GM12878 (cell line): Measurements from ENCODE around the gene LRCH3. TPM values are rescaled to one million over a fixed set of nuclear protein-coding genes. Genes with fewer than 3 reads are reported as not detected.

ENCODE experiments used
- ATAC-seq: fragments of 200-7000 bp; cut with Tn5 transposase; 3 replicates; pipeline ENCODE4 v1.9.1; 2020; ENCODE audit warnings: mild to moderate bottlenecking, moderate library complexity
- BruUV-seq: library from RNA; stranded (reverse); fragments of 400-500 nt; replicated peaks from 2 replicates; lab custom pipeline; 2021; lab: Mats Ljungman, UMichigan
- CTCF ChIA-PET: fragments of 300-600 bp; sonication (Branson Sonifier 250); formaldehyde crosslinking; extraction: SDS; loops from one replicate; lab custom pipeline; 2021; ENCODE audit warnings: inconsistent platforms; lab: Yijun Ruan, JAX
- POLR2A ChIA-PET: fragments of 350-600 bp; formaldehyde crosslinking; extraction: SDS; loops from one replicate; lab custom pipeline; 2021; ENCODE audit warnings: inconsistent platforms; lab: Charles Lee
- RAD21 ChIA-PET: fragments of 300-600 bp; sonication (Branson Sonifier 250); formaldehyde crosslinking; loops from one replicate; lab custom pipeline; 2023; ENCODE audit warnings: antibody characterized with exemption; ENCODE audit not compliant: unreplicated experiment; lab: Charles Lee
- SMC1A ChIA-PET: fragments of 300-600 bp; sonication (Branson Sonifier 250); formaldehyde crosslinking; loops from one replicate; lab custom pipeline; 2023; ENCODE audit not compliant: unreplicated experiment, uncharacterized antibody; lab: Charles Lee
- DNase-seq: peaks from one replicate; pipeline ENCODE4 v3.0.0-alpha.2; 2011; ENCODE audit warnings: low read depth, low spot score
- FAIRE-seq: peaks from 3 replicates; lab custom pipeline; 2011; peaks lifted over from hg19 to GRCh38; lab: Jason Lieb, UNC
- H2AFZ ChIP-seq: 2 replicates; pipeline ENCODE4 v1.6.0; 2011; ENCODE audit warnings: low read depth, low read length, control low read depth; ENCODE audit not compliant: control insufficient read depth
- H3K27ac ChIP-seq: 2 replicates; pipeline ENCODE4 v1.5.1; 2011; ENCODE audit warnings: control low read depth; ENCODE audit not compliant: control insufficient read depth, insufficient read depth
- H3K27me3 ChIP-seq, 2 experiments: replicated peaks in 1 of 2; 2 replicates each; pipeline versions ENCODE4 v1.6.0 to v1.6.1; 2011; ENCODE audit warnings: low read length in 1 of 2; ENCODE audit not compliant: control insufficient read depth in 2 of 2, insufficient read depth in 2 of 2
- H3K36me3 ChIP-seq, 2 experiments: 2 replicates each; pipeline ENCODE4 v1.5.1; 2011; ENCODE audit warnings: low read length in 1 of 2; ENCODE audit not compliant: control insufficient read depth in 2 of 2, insufficient read depth in 2 of 2
- H3K4me1 ChIP-seq: 2 replicates; pipeline ENCODE4 v1.6.1; 2011; ENCODE audit warnings: mild to moderate bottlenecking, low read length, moderate library complexity, mixed read lengths; ENCODE audit not compliant: control insufficient read depth, insufficient read depth
- H3K4me2 ChIP-seq: 2 replicates; pipeline ENCODE4 v1.6.0; 2011; ENCODE audit warnings: control low read depth; ENCODE audit not compliant: control insufficient read depth, insufficient read depth
- H3K4me3 ChIP-seq: fragments of 200-600 bp; sonication (generic); 2 replicates; pipeline ENCODE4 v1.5.1; 2016
- H3K79me2 ChIP-seq: 2 replicates; pipeline ENCODE4 v1.6.0; 2011; ENCODE audit warnings: low read length; ENCODE audit not compliant: control insufficient read depth, insufficient read depth
- H3K9ac ChIP-seq: 2 replicates; pipeline ENCODE4 v1.8.0; 2011; ENCODE audit warnings: low read length, control low read depth, mixed read lengths; ENCODE audit not compliant: control insufficient read depth, insufficient read depth
- H3K9me3 ChIP-seq: replicated peaks from 3 replicates; pipeline ENCODE4 v1.5.1; 2011; ENCODE audit warnings: mild to moderate bottlenecking, low read length; ENCODE audit not compliant: control insufficient read depth, insufficient read depth
- H4K20me1 ChIP-seq: 2 replicates; pipeline ENCODE4 v1.6.0; 2011; ENCODE audit not compliant: control insufficient read depth, insufficient read depth
- BCL11A ChIP-seq: IDR thresholded peaks from 2 replicates; pipeline ENCODE4 v1.6.1; 2011; ENCODE audit warnings: low read depth, low read length
- BCL3 ChIP-seq: IDR thresholded peaks from 2 replicates; pipeline ENCODE4 v1.6.1; 2011; ENCODE audit warnings: borderline replicate concordance, low read depth, mild to moderate bottlenecking, moderate library complexity, low read length; ENCODE audit not compliant: insufficient read depth, poor library complexity, severe bottlenecking
- BRCA1 ChIP-seq: IDR thresholded peaks from 2 replicates; pipeline ENCODE4 v1.6.1; 2011; ENCODE audit warnings: low read depth, low read length, improper control_type of control experiment
- E2F4 ChIP-seq: IDR thresholded peaks from 2 replicates; pipeline ENCODE4 v1.6.1; 2012; ENCODE audit warnings: low read depth, low read length, improper control_type of control experiment
- EZH2 ChIP-seq: IDR thresholded peaks from 2 replicates; pipeline ENCODE4 v1.6.1; 2012; ENCODE audit warnings: low read depth, mild to moderate bottlenecking, control low read depth, inconsistent platforms, low read length, borderline replicate concordance; ENCODE audit not compliant: control insufficient read depth
- HCFC1 ChIP-seq: fragments of 150-350 bp; IDR thresholded peaks from 2 replicates; pipeline ENCODE4 v1.6.1; 2014; ENCODE audit warnings: low read length
- IKZF2 ChIP-seq, 2 experiments: fragments of 450-650 bp; IDR thresholded peaks; 2 replicates each; pipeline ENCODE4 v1.6.1; 2017; ENCODE audit warnings: mild to moderate bottlenecking in 2 of 2, moderate library complexity in 2 of 2
- MYB ChIP-seq: fragments of 150-350 bp; IDR thresholded peaks from 2 replicates; pipeline ENCODE4 v1.6.1; 2014; ENCODE audit warnings: mild to moderate bottlenecking, low read depth, low read length, borderline replicate concordance
- NR2F1 ChIP-seq: fragments of 450-650 bp; conservative IDR thresholded peaks from 2 replicates; pipeline ENCODE4 v1.6.1; 2017; ENCODE audit warnings: mild to moderate bottlenecking
- SP1 ChIP-seq: IDR thresholded peaks from one replicate; pipeline ENCODE4 v1.6.1; 2011; ENCODE audit warnings: low read depth, low read length
- SREBF2 ChIP-seq: IDR thresholded peaks from 2 replicates; pipeline ENCODE4 v1.6.1; 2012; ENCODE audit warnings: mild to moderate bottlenecking, low read length
- STAT1 ChIP-seq: fragments of 450-650 bp; conservative IDR thresholded peaks from 2 replicates; pipeline ENCODE4 v1.6.1; 2014; ENCODE audit warnings: antibody characterized with exemption, mild to moderate bottlenecking
- TCF3 ChIP-seq: IDR thresholded peaks from 2 replicates; pipeline ENCODE4 v1.6.1; 2012; ENCODE audit warnings: low read depth, mild to moderate bottlenecking, low read length, borderline replicate concordance; ENCODE audit not compliant: insufficient read depth
- WGBS: methylation state at CpG from one replicate; pipeline ENCODE4 v1.1.6; 2016; ENCODE audit warnings: low lambda C conversion rate; ENCODE audit not compliant: insufficient replicate concordance, insufficient coverage; ENCODE audit errors: missing lambda C conversion rate; 5-methylcytosine and 5-hydroxymethylcytosine counted together
- in situ Hi-C: fragments of 300-500 bp; cut with MboI; formaldehyde crosslinking; loops from 9 replicates; pipeline ENCODE4 v1.14.3; 2018; ENCODE audit warnings: mixed read lengths
- intact Hi-C: fragments of 100-400 bp; cut with micrococcal nuclease; formaldehyde crosslinking; loops from one replicate; pipeline ENCODE4 v1.14.2; 2022; ENCODE audit not compliant: unreplicated experiment
- polyA plus RNA-seq, 11 experiments: library from polyadenylated mRNA; depleted of rRNA in 4 of 11; unstranded in 6 of 11; stranded (reverse) in 5 of 11; fragments of >200 nt; fragmentation: Nextera tagmentation in 4 of 11; fragmentation: Illumina TruSeq in 1 of 11; extraction: Ambion mirVana in 4 of 11; extraction: Trizol in 1 of 11; gene quantifications; 1 replicate in 1 of 11; 2 replicates in 10 of 11; pipeline versions ENCODE4 v1.2.1 to v1.2.3, GENCODE V29; 2011 to 2016; ENCODE audit warnings: inconsistent platforms in 2 of 11, missing spikeins in 2 of 11, low read depth in 1 of 11
- total RNA-seq, 4 experiments: library from RNA; depleted of rRNA in 3 of 4; stranded (reverse); fragments of >200 nt in 3 of 4; fragmentation: Illumina TruSeq in 1 of 4; extraction: Trizol in 1 of 4; gene quantifications; 2 replicates each; pipeline versions ENCODE4 v1.2.1 to v1.2.3, GENCODE V29; 2013 to 2021

Gene LRCH3
- total and polyA plus RNA-seq, 10 of the 15 experiments (the other 5 are each of a cell fraction or from before 2014, with no cell fraction given): 3.9 to 136 (median 40.6) TPM

DNA sequence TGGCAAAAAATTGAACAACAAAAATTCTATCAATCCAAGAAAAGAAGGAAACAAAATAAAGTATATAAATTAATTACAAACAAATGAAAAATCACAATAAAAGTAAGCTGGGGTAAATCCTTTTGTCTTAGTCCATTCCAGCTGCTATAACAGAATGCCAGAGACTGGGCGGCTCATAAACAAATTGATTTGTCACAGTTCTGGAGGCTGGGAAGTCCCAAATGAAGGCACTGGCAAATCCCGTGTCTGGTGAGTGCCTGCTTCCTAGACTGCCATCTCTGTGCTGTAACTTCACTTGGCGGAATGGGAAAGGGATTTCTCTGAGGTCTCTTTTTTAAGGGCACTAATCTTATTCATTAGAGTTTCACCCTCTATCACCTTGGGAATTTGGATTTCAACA lies 105.4 kb downstream of the LRCH3 start:
- ChIA-PET SMC1A (no interaction called here), RAD21 (interaction anchor here (0.6 kb wide), 1 partner anchor 10 kb away, joined by 4 read pairs; no protein-coding TSS in a partner anchor), POLR2A (no interaction called here), CTCF (interaction anchor here (1.4 to 1.8 kb wide), 2 partner anchors 8 to 9 kb away, joined by 5 to 6 read pairs; no protein-coding TSS in a partner anchor)
- no peak for ATAC-seq
- DNase-seq: no peak
- Histone ChIP-seq H3K27ac (no peak overlapping the region), H3K9me3 (no peaks in the 10 kb centered on the region), H2AFZ (no peak overlapping the region), H3K79me2 (no peaks in the 10 kb centered on the region), H3K4me1 (no peaks in the 10 kb centered on the region), H3K9ac (no peak overlapping the region), H3K4me2 (no peak overlapping the region), H4K20me1 (no peaks in the 10 kb centered on the region), H3K36me3 (no peaks in the 10 kb centered on the region; a peak in 1 of 4 replicates), H3K4me3 (no peak overlapping the region), H3K27me3 (no peaks in the 10 kb centered on the region)
- FAIRE-seq: no peak
- TF ChIP-seq IKZF2 (IDR thresholded peaks at IDR 0.05) (no peak), HCFC1 (no peak), BRCA1 (no peak), TCF3 (no peak), EZH2 (no peak), STAT1 (no peak), SREBF2 (no peak), BCL11A (no peak), E2F4 (no peak), BCL3 (no peak), NR2F1 (no peak), MYB (no peak), SP1 (no peak)
- BruUV-seq: no TSS peak
- in situ Hi-C loops (no loop called here), intact Hi-C loops (no loop called here)
- 77% methylated on average over 3 of the region's 3 CpGs for WGBS
